ENCODE measurements around the gene SAMD14.
"Not testable (repeated sequence)": the region's sequence is repeated elsewhere in the genome, so short reads cannot be mapped to it uniquely, and the experiment has no call there.

SAMD14 gene

GRCh38 chr17:50072130-50072529 lies 57.8 kb downstream of the SAMD14 start:
- no peak for DNase-seq

- no peak for DNase-seq
Measured at GRCh38 chr17:50071692-50072091, 58.3 kb downstream of the SAMD14 start.

- DNase-seq = no peak
Measured at GRCh38 chr17:50070908-50071680, 58.9 kb downstream of the SAMD14 start.

GRCh38 chr17:50067996-50068395 lies 62.0 kb downstream of the SAMD14 start:
- no peak for DNase-seq

- no peak for DNase-seq
Measured at GRCh38 chr17:50066995-50067394, 63.0 kb downstream of the SAMD14 start.

- no peak for DNase-seq
Measured at GRCh38 chr17:50065056-50065455, 64.9 kb downstream of the SAMD14 start.

- no peak for DNase-seq
Measured at GRCh38 chr17:50064253-50065001, 65.5 kb downstream of the SAMD14 start.

GRCh38 chr17:50063561-50064252 lies 66.3 kb downstream of the SAMD14 start:
- no peak for DNase-seq

GRCh38 chr17:50062293-50063243 lies 67.4 kb downstream of the SAMD14 start:
- no peak for DNase-seq

GRCh38 chr17:50061713-50062045 lies 68.3 kb downstream of the SAMD14 start:
- not testable (repeated sequence) for DNase-seq

- DNase-seq = no peak
Measured at GRCh38 chr17:50060951-50061712, 68.8 kb downstream of the SAMD14 start.

All from GDM1 (cell line).